GM21576 (cell line): ENCODE measurements around the gene TIMM29.

Source experiments
- ATAC-seq: cut with Tn5 transposase; IDR thresholded peaks from one replicate; pipeline ENCODE4 v1.9.1; 2021; ENCODE audit warnings: mild to moderate bottlenecking, moderate library complexity; ENCODE audit not compliant: unreplicated experiment

TIMM29 gene

DNA sequence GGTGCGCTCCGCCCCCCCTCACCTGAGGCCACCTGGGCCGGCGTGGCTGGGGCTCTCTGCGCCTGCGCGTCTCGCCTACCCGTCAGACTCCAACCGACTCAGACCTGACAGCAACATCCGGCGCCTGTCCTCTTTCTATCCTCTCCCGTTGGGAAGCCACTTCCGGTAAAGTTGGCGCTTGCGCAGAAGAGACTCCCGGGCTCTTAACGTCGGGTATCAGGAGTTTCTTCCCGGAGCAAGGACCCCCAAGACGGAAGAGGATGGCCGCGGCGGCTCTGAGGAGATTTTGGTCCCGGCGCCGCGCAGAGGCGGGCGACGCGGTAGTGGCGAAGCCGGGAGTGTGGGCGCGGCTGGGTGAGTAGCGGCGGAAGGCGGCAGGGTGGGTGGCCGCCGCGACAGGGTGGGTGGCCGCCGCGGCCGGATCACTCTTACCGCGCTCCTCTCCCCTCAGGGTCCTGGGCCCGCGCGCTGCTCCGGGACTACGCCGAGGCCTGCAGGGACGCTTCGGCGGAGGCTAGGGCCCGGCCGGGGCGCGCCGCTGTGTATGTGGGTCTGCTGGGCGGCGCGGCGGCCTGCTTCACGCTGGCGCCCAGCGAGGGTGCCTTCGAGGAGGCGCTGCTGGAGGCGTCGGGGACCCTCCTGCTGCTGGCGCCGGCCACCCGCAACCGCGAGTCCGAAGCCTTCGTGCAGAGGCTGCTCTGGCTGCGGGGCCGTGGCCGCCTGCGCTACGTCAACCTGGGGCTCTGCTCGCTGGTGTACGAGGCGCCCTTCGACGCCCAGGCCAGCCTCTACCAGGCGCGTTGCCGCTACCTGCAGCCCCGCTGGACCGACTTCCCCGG, at the start of gene TIMM29, which contains the start of gene YIPF2:
TIMM29 (plus strand) TSS at position 249 of the 839 bp plus-strand sequence; CDS start at position 261, 12 bp downstream.
YIPF2 (minus strand) TSS at position 77 of the 839 bp plus-strand sequence. CDS start 229 bp downstream, outside the sequence.
- peak; percentile 60 for ATAC-seq

- ATAC-seq = no peak
These were observed 47.1 kb upstream of the TIMM29 start for GRCh38 chr19:10881403-10882107.

DNA sequence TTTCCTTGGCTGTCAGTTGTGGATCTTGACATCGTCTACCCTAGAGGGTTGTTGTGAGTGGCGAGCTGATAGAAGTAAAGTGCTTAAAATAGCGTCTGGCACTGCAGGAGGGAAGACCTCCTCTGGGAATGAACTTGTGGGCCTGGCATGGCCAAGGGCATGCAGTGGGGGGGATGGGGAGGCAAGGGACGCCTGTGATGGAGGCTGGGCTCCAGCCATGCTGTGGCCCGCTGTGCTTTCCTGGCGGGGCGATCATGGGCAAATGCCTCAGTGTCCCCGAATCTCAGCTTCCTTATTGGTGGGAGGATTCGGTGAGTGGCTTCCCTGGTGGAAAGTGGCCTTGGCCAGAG, 46.5 kb upstream of the TIMM29 start:
- ATAC-seq = no peak

- ATAC-seq = no peak
These were observed 44.3 kb upstream of the TIMM29 start for GRCh38 chr19:10884274-10884673.

GRCh38 chr19:10885201-10886169, 43.1 kb upstream of the TIMM29 start:
- no peak for ATAC-seq

DNA sequence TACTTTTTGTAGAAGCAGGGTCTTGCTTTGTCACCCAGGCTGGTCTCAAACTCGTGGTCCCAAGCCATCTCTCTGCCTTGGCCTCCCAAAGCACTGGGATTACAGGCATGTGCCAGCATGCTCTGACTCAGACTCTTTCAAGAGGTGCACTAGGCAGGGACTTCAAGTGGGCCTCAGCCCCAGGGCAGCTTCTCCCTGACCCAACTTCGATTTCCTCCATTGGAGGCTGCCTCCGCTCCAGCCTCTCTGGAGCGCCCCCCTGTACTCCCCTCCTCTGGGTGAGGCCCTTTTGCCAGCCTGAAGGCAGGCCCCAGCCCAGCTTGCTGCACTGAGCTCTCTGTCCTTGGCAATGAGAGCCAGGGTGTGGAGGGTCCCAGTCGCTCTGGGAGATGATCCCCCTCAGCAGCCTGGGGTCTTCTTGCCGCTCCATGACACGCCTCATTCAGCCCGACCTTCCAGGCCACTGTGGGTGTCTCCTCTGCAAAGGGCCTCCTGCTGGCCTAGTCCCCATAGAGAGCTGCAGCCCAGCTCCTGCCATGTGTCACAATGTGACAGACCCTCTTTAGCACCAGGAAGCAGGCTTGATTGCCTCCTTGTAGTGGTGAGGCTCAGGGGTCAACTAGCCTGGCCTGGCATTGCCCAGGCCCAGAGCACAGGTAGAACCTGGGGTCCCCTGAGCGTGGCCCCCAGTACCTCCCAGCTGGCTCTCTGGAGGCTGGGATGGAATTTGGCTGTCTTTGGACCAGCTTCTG, 40.8 kb upstream of the TIMM29 start:
- no peak for ATAC-seq

- ATAC-seq = no peak
These were observed 40.2 kb upstream of the TIMM29 start for GRCh38 chr19:10888421-10888866.

DNA sequence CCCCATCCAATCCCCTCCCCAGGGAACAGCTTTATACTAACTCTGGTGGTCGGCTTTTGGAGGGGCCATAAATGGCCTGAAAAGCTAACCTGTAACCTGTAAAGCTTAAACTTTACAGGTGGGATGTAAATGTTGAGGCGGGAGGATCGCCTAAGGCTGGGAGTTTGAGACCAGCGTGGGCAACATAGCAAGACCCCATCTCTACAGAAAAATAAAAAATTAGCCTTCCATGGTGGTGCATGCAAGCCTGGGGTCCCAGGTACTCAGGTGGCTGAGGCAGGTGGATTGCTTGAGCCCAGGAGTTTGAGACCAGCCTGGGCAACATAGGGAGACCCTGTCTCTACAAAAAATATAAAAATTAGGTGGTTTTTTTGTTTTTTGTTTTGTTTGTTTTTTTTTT, 38.7 kb upstream of the TIMM29 start:
- ATAC-seq = no peak

GRCh38 chr19:10891405-10892086, 37.1 kb upstream of the TIMM29 start:
- ATAC-seq = no peak

DNA sequence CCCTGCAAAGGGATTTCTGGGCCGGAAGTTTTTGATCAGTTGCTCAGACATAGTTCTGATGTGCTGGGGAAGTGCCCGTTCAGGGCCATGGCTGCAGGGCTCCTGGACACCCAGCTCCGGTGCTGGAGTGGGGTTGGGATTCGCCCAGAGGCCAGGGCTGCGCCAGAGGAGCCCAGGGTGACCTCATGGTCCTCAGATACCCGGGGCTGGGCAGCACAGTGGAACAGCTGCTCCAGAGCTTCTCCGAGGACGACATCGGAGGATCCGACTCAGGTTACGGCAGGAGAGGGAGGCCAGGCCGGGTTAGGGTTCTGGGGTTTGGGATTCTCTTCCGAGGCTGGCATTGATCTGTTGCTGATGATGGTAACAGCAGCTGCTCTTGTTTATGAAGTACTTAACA, 36.4 kb upstream of the TIMM29 start:
- ATAC-seq = no peak

GRCh38 chr19:10894911-10895213, 33.7 kb upstream of the TIMM29 start:
- ATAC-seq = no peak

- ATAC-seq = no peak
These were observed 33.2 kb upstream of the TIMM29 start for GRCh38 chr19:10895363-10895762.

DNA sequence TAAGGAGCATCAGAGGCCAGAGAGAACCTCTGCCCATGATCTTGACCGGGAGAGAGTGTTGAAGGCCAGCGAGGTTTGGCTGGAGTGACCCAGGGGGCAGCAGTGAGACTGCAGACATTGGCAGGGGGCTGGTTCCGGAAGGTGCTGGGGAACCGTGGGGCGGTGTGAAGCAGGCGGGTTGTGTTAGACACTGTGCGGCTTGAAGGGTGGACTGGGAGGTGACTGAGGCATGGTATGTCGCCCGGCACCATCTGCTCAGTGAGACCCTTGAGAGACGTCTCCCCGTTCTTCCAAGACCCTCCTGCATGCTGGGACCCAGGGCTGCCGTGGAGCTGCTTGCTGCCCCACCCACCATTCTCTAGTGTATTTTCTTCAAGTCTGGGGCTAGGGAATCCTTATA, 32.7 kb upstream of the TIMM29 start:
- no peak for ATAC-seq

DNA sequence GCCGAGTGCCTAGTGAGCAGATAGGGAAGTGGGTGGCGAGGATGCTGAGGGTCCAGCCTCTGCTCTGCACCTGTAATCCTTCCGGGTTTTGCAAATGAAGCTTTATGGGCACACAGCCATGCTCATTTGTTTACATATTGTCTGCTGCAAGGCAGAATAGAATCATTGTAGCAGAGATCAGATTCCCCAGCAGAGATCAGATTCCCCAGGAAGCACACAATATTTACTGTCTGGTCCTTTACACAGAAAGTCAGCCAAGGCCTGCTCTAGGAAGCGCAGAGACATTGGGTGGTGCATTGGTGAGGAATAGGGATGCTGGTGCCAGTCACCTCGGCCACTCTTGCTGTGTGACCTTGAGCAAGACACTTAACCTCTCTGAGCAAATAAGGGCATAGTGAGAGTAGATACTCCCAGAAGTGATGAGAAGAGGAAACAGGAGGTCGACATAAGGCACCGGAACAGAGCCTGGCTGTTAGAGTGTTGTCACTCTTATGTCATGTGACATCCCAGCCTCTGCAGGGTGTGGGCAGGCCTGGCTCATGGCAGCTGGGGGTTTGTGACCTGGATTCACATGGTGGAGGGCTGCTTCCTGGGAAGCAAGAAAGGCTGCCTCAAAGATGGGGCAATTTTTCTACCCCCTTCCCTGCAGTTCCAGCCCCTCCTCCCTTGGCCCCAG, 31.6 kb upstream of the TIMM29 start:
- no peak for ATAC-seq

DNA sequence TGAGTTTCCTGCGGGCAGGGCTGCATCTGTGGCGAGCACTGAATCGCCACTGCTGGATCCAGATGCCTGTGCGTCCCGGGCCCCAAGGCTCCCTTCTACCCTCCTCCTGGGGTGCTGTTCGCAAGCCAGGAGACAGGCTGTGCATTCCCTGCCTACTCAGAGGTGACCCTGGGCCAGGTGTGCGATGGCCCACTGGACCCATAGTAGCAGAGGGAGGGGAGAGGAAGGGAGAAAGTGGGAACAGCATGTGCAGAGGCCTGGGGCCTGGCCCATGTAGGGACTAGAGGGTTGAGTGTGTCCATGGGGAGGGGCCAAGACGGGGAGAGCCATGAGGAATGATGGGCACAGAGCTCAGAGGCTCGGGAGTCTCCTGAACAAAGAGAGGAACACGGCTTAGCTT, 30.0 kb upstream of the TIMM29 start:
- ATAC-seq = no peak

DNA sequence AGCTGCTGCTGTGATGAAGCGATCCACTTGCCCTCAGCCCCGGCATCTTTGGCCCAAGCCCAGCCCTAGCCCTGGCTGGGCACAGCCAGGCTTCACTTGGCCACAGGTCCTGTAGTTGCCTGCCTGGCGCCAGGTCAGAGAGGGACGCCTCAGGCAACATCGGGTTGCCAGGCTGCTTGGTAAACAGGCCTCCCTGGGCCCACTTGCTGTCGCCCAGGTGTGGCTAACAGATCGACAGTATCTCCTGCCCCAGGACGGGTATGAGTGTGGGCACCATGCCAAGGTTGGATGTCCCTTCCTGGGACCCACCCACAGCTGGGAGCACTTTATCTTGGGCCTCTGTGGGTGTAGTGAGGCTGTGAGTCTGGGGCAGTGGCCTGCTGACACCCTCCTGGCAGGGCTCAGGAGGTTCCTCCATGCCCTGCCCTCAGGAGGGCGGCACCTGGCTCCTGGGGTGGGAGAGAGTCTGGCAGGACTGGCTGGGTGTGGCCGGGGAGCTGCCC, 29.4 kb upstream of the TIMM29 start:
- ATAC-seq = no peak

GRCh38 chr19:10907925-10908324, 20.7 kb upstream of the TIMM29 start:
- no peak for ATAC-seq

- no peak for ATAC-seq
These were observed 20.1 kb upstream of the TIMM29 start for GRCh38 chr19:10908380-10908960.
